Spleen (tissue), 7 donors: ENCODE data around the gene SLC30A5.

Source experiments
- POLR2A ChIP-seq, 3 donors: fragments of 450-650 bp; IDR thresholded peaks; one replicate each; pipeline ENCODE4 v1.5.1; 2017; ENCODE audit warnings: antibody characterized with exemption in 3 of 3, mild to moderate bottlenecking in 1 of 3
- POLR2AphosphoS5 ChIP-seq, 3 donors: sonication (generic); formaldehyde crosslinking; IDR thresholded peaks; one replicate each; pipeline ENCODE4 v1.5.1; 2017; ENCODE audit warnings: antibody characterized with exemption in 3 of 3
- TF ChIP-seq, protein P1 (sequence below), 11 experiments: fragments of 200-600 bp in 7 of 11; fragments of 450-650 bp in 4 of 11; sonication (generic) in 4 of 11; IDR thresholded peaks in 8 of 11; conservative IDR thresholded peaks in 3 of 11; 1 replicate in 7 of 11; 2 replicates in 4 of 11; pipeline versions ENCODE4 v1.4.0 to v1.8.0; 2016 to 2021; ENCODE audit warnings: antibody characterized with exemption in 11 of 11, inconsistent platforms in 4 of 11, mild to moderate bottlenecking in 1 of 11
- donor health status: DM: no; HTN: no; CAD: no; lungs with moderate emphysema.
- donor health status: DM: no; HTN: no; CAD: no.
- donor health status: DM: no; HTN: no; CAD: no.

DNA sequence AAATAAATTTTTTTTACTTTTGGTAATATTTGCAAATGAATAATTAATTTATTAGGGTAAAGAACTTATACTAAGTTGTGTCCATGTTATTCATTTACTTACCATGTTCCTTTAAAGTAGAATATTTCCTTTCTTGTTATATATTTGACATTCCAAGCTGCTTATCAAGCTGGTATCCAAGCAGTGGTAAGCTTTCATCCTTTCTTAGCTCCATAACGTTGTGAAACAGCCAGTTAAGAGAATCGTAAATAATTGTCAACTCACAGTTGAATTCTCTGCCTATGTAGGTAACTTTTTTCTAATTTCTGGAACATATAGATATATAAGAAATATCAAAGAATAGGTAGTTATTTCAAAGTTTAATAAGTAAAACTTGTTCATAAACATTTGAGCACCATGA, 36.4 kb downstream of the SLC30A5 start:
- no peak for TF ChIP-seq POLR2A (IDR thresholded peaks at IDR 0.05)
- TF ChIP-seq, protein P1, sequence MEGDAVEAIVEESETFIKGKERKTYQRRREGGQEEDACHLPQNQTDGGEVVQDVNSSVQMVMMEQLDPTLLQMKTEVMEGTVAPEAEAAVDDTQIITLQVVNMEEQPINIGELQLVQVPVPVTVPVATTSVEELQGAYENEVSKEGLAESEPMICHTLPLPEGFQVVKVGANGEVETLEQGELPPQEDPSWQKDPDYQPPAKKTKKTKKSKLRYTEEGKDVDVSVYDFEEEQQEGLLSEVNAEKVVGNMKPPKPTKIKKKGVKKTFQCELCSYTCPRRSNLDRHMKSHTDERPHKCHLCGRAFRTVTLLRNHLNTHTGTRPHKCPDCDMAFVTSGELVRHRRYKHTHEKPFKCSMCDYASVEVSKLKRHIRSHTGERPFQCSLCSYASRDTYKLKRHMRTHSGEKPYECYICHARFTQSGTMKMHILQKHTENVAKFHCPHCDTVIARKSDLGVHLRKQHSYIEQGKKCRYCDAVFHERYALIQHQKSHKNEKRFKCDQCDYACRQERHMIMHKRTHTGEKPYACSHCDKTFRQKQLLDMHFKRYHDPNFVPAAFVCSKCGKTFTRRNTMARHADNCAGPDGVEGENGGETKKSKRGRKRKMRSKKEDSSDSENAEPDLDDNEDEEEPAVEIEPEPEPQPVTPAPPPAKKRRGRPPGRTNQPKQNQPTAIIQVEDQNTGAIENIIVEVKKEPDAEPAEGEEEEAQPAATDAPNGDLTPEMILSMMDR (IDR thresholded peaks at IDR 0.05 in 8 of 11, conservative IDR thresholded peaks at IDR 0.05 in 3 of 11), result no peak
- no peak for TF ChIP-seq POLR2AphosphoS5 (IDR thresholded peaks at IDR 0.05)
